ENCODE results near the gene IL4R. TPM values are rescaled to one million over a fixed set of nuclear protein-coding genes. Genes with fewer than 3 reads are reported as not detected.
A peak's percentile ranks its signal among the peaks of the same experiment; 100 is the strongest.

Gene IL4R
- total and polyA plus RNA-seq, 2 of the 13 experiments (the other 11 are each of a cell fraction or from before 2014, with no cell fraction given), result 15.9 to 49.6 TPM

- TF ChIP-seq ZNF687 (CRISPR knock-in tag; IDR thresholded peaks at IDR 0.05) (no peak), ZNF362 (CRISPR knock-in tag; IDR thresholded peaks at IDR 0.05; ENCODE audit: borderline replicate concordance) (no peak; the same call in none of the 2 replicates), HNF1B (CRISPR knock-in tag; IDR thresholded peaks at IDR 0.05) (peak; percentile 95), TMF1 (CRISPR knock-in tag; IDR thresholded peaks at IDR 0.05; ENCODE audit: low read depth) (0 out of 2 replicates have a peak, but pooled peaks have one; percentile 27), NAIF1 (CRISPR knock-in tag; IDR thresholded peaks at IDR 0.05; ENCODE audit: borderline replicate concordance) (peak; percentile 91; the same call in 1 of the 2 replicates), SCMH1 (CRISPR knock-in tag; IDR thresholded peaks at IDR 0.05; ENCODE audit: borderline replicate concordance) (no peak), ZNF562 (CRISPR knock-in tag; IDR thresholded peaks at IDR 0.05; ENCODE audit: borderline replicate concordance) (no peak), TOPORS (CRISPR knock-in tag; IDR thresholded peaks at IDR 0.05) (peak; percentile 32; the same call in 1 of the 2 replicates), ZNF770 (CRISPR knock-in tag; IDR thresholded peaks at IDR 0.05) (peak; percentile 58; the same call in 1 of the 2 replicates), DBP (CRISPR knock-in tag; IDR thresholded peaks at IDR 0.05; ENCODE audit: not compliant biosample characterization) (no peak), RBM39 (IDR thresholded peaks at IDR 0.05; ENCODE audit: low read depth, low read length, poor library complexity, severe bottlenecking) (no peak), REST (IDR thresholded peaks at IDR 0.05; ENCODE audit: borderline replicate concordance in 1 of 2, low read depth in 1 of 2, low read length in 2 of 2) (peak in 1 of 2 experiments; percentile 85; a peak in 2 of 4 replicates)
Observed at GRCh38 chr16:27273670-27274423, 39.9 kb upstream of the IL4R start (continued).

Measured in HepG2 (cell line).